SU-DHL-6 (cell line): ENCODE data around the gene CPHXL2.

ENCODE experiments used
- H2AFZ ChIP-seq: fragments of 200-600 bp; sonication (generic); 2 replicates; pipeline ENCODE4 v1.6.1; 2014; ENCODE audit warnings: low read depth, mild to moderate bottlenecking, moderate library complexity, mixed read lengths, antibody characterized with exemption, low read length; ENCODE audit not compliant: severe bottlenecking
- H3F3A ChIP-seq: fragments of 200-600 bp; shearing (Covaris generic); 2 replicates; pipeline ENCODE4 v1.6.0; 2016; ENCODE audit warnings: antibody characterized with exemption, mild to moderate bottlenecking; ENCODE audit not compliant: insufficient read depth
- H3K27ac ChIP-seq: fragments of 200-600 bp; sonication (generic); 2 replicates; pipeline ENCODE4 v1.5.1; 2016; ENCODE audit warnings: low read depth, mild to moderate bottlenecking, low read length, moderate library complexity, mixed read lengths
- H3K27me3 ChIP-seq: fragments of 200-600 bp; sonication (generic), shearing (Covaris generic); 2 replicates; pipeline ENCODE4 v1.6.0; 2014; ENCODE audit warnings: mild to moderate bottlenecking, low read length
- H3K36me3 ChIP-seq: fragments of 200-600 bp; sonication (generic); 2 replicates; pipeline ENCODE4 v1.6.1; 2014; ENCODE audit warnings: mild to moderate bottlenecking, low read length, mixed read lengths
- H3K4me2 ChIP-seq: fragments of 300-600, 200-600 bp; shearing (Covaris generic), sonication (generic); 2 replicates; pipeline ENCODE4 v1.6.0; 2014; ENCODE audit warnings: low read length, low read depth, mild to moderate bottlenecking; ENCODE audit not compliant: poor library complexity, severe bottlenecking
- H3K4me3 ChIP-seq: fragments of 200-600 bp; sonication (generic); 2 replicates; pipeline ENCODE4 v1.5.1; 2014; ENCODE audit warnings: antibody characterized with exemption, low read length, mild to moderate bottlenecking, mixed read lengths; ENCODE audit not compliant: insufficient read depth, poor library complexity, severe bottlenecking
- H3K79me2 ChIP-seq: fragments of 200-600 bp; sonication (generic); 2 replicates; pipeline ENCODE4 v1.6.1; 2014; ENCODE audit warnings: mild to moderate bottlenecking, low read length, moderate library complexity; ENCODE audit not compliant: insufficient read depth
- H3K9ac ChIP-seq: fragments of 200-600 bp; sonication (generic); 2 replicates; pipeline ENCODE4 v1.7.0; 2014; ENCODE audit warnings: mild to moderate bottlenecking, low read length
- H3K9me2 ChIP-seq: fragments of 200-600 bp; sonication (generic); replicated peaks from 2 replicates; pipeline ENCODE4 v1.6.1; 2014; ENCODE audit warnings: low read length; ENCODE audit not compliant: insufficient read depth
- H3K9me3 ChIP-seq: fragments of 200-600 bp; sonication (generic); 2 replicates; pipeline ENCODE4 v1.6.1; 2014; ENCODE audit warnings: low read length, mixed read lengths; ENCODE audit not compliant: insufficient read depth
- H4K20me1 ChIP-seq: fragments of 200-600 bp; sonication (generic); 2 replicates; pipeline ENCODE4 v1.6.1; 2014; ENCODE audit warnings: low read depth, mild to moderate bottlenecking, antibody characterized with exemption, low read length, moderate library complexity, mixed read lengths
- CTCF ChIP-seq: fragments of 200-600 bp; sonication (generic); IDR thresholded peaks from one replicate; pipeline ENCODE4 v1.5.1; 2017; ENCODE audit warnings: antibody characterized with exemption, mild to moderate bottlenecking, low read length, moderate library complexity; ENCODE audit not compliant: insufficient read depth, poor library complexity, severe bottlenecking
- EZH2phosphoT487 ChIP-seq: fragments of 200-600 bp; sonication (generic), shearing (Covaris generic); conservative IDR thresholded peaks from 2 replicates; pipeline ENCODE4 v1.6.1; 2018; ENCODE audit warnings: mild to moderate bottlenecking, antibody characterized with exemption, low read length, moderate library complexity, mixed read lengths

CPHXL2 gene

GRCh38 chr16:75658175-75658574 lies 18.6 kb downstream of the CPHXL2 start:
- H3K4me3 ChIP-seq = no peak overlapping the region
- H3K4me2 ChIP-seq = no peak overlapping the region
- no peaks in the 10 kb centered on the region for H3K27me3 ChIP-seq
- H4K20me1 ChIP-seq = peaks cover under 1% of the 10 kb centered on the region; the same call in 1 of the 2 replicates
- no peak overlapping the region for H2AFZ ChIP-seq
- peaks cover 3% of the 10 kb centered on the region; the same call in 1 of the 2 replicates for H3F3A ChIP-seq
- H3K9me2 ChIP-seq = no peaks in the 10 kb centered on the region
- H3K9ac ChIP-seq = no peak overlapping the region
- TF ChIP-seq CTCF (no peak), EZH2phosphoT487 (no peak)
- peaks cover 19% of the 10 kb centered on the region for H3K79me2 ChIP-seq
- H3K36me3 ChIP-seq = peaks cover 30% of the 10 kb centered on the region
- no peaks in the 10 kb centered on the region for H3K9me3 ChIP-seq
- no peak overlapping the region for H3K27ac ChIP-seq

GRCh38 chr16:75653922-75654321 lies 22.9 kb downstream of the CPHXL2 start:
- Histone ChIP-seq H3K9me3 (no peaks in the 10 kb centered on the region), H3K4me2 (peak overlapping the region; percentile 99), H3K79me2 (peaks cover 61% of the 10 kb centered on the region), H3F3A (peaks cover 3% of the 10 kb centered on the region; the same call in 1 of the 2 replicates), H3K9ac (no peak overlapping the region), H2AFZ (no peak overlapping the region), H3K4me3 (no peak overlapping the region), H4K20me1 (peaks cover 11% of the 10 kb centered on the region; the same call in 1 of the 2 replicates), H3K36me3 (peaks cover 30% of the 10 kb centered on the region), H3K27me3 (no peaks in the 10 kb centered on the region), H3K9me2 (no peaks in the 10 kb centered on the region), H3K27ac (peak overlapping the region; percentile 8; the same call in 1 of the 2 replicates)
- TF ChIP-seq CTCF (no peak), EZH2phosphoT487 (no peak)

- H3F3A ChIP-seq = no peaks in the 10 kb centered on the region; the same call in 1 of the 2 replicates
- peaks cover 11% of the 10 kb centered on the region; the same call in 1 of the 2 replicates for H4K20me1 ChIP-seq
- peaks cover 95% of the 10 kb centered on the region for H3K79me2 ChIP-seq
- H3K36me3 ChIP-seq = 0 out of 2 replicates have a peak, but pooled peaks cover 3% of the 10 kb centered on the region
- no peaks in the 10 kb centered on the region for H3K9me3 ChIP-seq
- peak overlapping the region; percentile 85 for H3K27ac ChIP-seq
- H3K9ac ChIP-seq = peak overlapping the region; percentile 87
- TF ChIP-seq EZH2phosphoT487 (no peak), CTCF (no peak)
- peak overlapping the region; percentile 92 for H3K4me3 ChIP-seq
- H3K4me2 ChIP-seq = peak overlapping the region; percentile 99
- no peaks in the 10 kb centered on the region for H3K9me2 ChIP-seq
- peak overlapping the region; percentile 30 for H2AFZ ChIP-seq
- no peaks in the 10 kb centered on the region for H3K27me3 ChIP-seq
Measured at GRCh38 chr16:75648265-75649076, 28.3 kb downstream of the CPHXL2 start.
